ENCODE results near the gene BTG4. TPM values are rescaled to one million over a fixed set of nuclear protein-coding genes. Genes with fewer than 3 reads are reported as not detected.

Gene BTG4
- total RNA-seq, result not detected in 2 replicates

DNA sequence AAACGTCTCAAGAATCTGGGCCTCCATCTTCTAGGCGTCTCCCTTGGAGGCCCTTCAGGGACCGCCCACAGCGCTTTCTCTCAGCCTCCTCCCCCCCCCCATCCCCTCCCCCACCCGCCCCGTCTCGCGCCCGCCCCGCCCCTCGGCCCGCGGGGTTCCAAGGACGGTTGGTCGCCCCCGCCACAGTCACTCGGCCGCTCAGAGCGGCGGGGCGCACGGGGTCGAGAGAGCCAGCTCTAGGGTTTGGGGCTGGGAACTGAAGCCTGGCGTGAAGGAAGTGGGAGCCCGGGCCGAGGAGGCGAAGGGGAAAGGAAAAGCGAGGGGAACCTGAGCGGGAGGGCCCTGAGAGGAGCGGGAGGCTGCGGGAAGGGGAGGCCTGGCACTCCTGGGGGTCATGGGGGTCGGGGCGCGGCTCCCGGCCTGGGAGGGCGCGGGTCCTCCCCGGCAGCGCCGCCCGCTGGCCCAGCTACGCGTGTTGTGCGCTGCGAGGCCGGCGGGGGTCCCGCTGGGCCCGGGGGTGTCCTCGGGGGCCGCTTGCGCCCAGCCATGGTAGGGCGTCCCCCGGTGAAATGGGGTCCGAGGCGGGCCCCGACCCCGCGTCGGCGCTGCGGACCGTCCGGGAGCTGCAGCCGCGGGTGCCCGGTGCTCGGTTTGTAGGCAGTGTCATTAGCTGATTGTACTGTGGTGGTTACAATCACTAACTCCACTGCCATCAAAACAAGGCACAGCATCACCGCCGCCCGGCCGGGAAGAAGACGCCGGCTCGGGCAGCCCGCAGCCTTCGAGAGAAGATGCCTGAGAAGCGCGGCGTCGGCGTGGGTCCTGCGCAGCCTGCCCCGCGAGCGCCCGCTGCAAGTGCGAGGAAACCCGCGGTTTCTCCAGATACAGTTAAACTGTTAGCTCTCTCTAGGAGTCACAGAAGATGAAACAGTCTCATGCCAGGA is at the start of gene BTG4:
Gene BTG4 (minus strand): TSS at position 91 of the 944 bp plus-strand sequence. CDS start 13,610 bp downstream, outside the sequence.
- no peak within 1 kb of the TSS for H3K27ac Mint-ChIP-seq
- H3K4me1 Mint-ChIP-seq, result peaks cover 16% of the 10 kb centered on the region
- DNase-seq (no peak), ATAC-seq (ENCODE audit: low read depth) (peak; percentile 37)
- H3K27me3 Mint-ChIP-seq, result peaks cover 36% of the 10 kb centered on the region
- intact Hi-C loops (cut with micrococcal nuclease), result no loop called here
- ChIA-PET CTCF (no interaction called here), POLR2A (no interaction called here)
- TF ChIP-seq CTCF (IDR thresholded peaks at IDR 0.05), result no peak
- no peaks in the 10 kb centered on the region for H3K36me3 Mint-ChIP-seq (ENCODE audit: low read depth)
- H3K9me3 Mint-ChIP-seq, result no peaks in the 10 kb centered on the region
- H3K4me3 Mint-ChIP-seq, result peak within 1 kb of the TSS; percentile 68

GRCh38 chr11:111561791-111562325 is 49.7 kb upstream of the BTG4 start:
- H3K36me3 Mint-ChIP-seq (ENCODE audit: low read depth), result no peaks in the 10 kb centered on the region
- ATAC-seq (ENCODE audit: low read depth), result no peak
- no peak for TF ChIP-seq CTCF (IDR thresholded peaks at IDR 0.05)
- H3K27me3 Mint-ChIP-seq, result peaks cover 6% of the 10 kb centered on the region
- intact Hi-C loops (cut with micrococcal nuclease), result loop anchor here (5.0 kb wide), 1 partner anchor 280 kb away; no protein-coding TSS in a partner anchor
- no peaks in the 10 kb centered on the region for H3K4me1 Mint-ChIP-seq
- CTCF ChIA-PET, result interaction anchor here (1.5 to 4.4 kb wide), 3 partner anchors 215 to 280 kb away, joined by 3 to 16 read pairs (median 6); no protein-coding TSS in a partner anchor
- peaks cover under 1% of the 10 kb centered on the region for H3K9me3 Mint-ChIP-seq
- no peak overlapping the region for H3K27ac Mint-ChIP-seq
- no peak overlapping the region for H3K4me3 Mint-ChIP-seq
- POLR2A ChIA-PET, result no interaction called here
- no peak for DNase-seq

DNA sequence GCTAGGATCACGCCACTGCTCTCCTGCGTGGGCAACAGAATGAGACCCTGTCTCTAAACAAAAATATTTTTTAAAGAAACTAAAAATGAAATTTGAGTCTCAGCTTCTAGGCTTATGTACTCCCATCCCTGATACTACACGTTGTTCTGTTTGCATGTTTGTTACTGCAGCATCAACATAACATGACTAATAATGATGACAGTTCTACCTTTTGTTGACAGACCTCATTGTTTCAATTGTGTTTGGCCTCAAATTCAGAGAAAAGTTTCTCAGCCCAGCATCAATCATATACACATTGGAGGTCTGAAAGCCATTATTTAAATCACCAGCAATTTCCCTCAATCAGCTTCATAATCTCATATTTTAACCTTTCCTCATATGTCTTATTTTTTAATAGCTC is 49.1 kb upstream of the BTG4 start:
- TF ChIP-seq CTCF (IDR thresholded peaks at IDR 0.05), result no peak
- ChIA-PET POLR2A (no interaction called here), CTCF (interaction anchor here (2.0 to 4.4 kb wide), 2 partner anchors 216 to 281 kb away, joined by 6 to 16 read pairs; no protein-coding TSS in a partner anchor)
- Mint-ChIP-seq H3K4me3 (no peak overlapping the region), H3K27me3 (peaks cover 7% of the 10 kb centered on the region), H3K27ac (no peak overlapping the region), H3K36me3 (ENCODE audit: low read depth) (no peaks in the 10 kb centered on the region), H3K9me3 (peaks cover 5% of the 10 kb centered on the region), H3K4me1 (no peaks in the 10 kb centered on the region)
- DNase-seq, result no peak
- intact Hi-C loops (cut with micrococcal nuclease), result loop anchor here (5.0 kb wide), 1 partner anchor 279 kb away; no protein-coding TSS in a partner anchor
- no peak for ATAC-seq (ENCODE audit: low read depth)

- no peak for ATAC-seq (ENCODE audit: low read depth)
- ChIA-PET CTCF (interaction anchor here (1.7 to 4.4 kb wide), 3 partner anchors 216 to 282 kb away, joined by 6 to 16 read pairs (median 8); no protein-coding TSS in a partner anchor), POLR2A (no interaction called here)
- Mint-ChIP-seq H3K27ac (no peak overlapping the region), H3K4me1 (no peaks in the 10 kb centered on the region), H3K9me3 (peaks cover 5% of the 10 kb centered on the region), H3K36me3 (ENCODE audit: low read depth) (no peaks in the 10 kb centered on the region), H3K27me3 (peaks cover 7% of the 10 kb centered on the region), H3K4me3 (no peak overlapping the region)
- no peak for TF ChIP-seq CTCF (IDR thresholded peaks at IDR 0.05)
- intact Hi-C loops (cut with micrococcal nuclease), result loop anchor here (5.0 kb wide), 1 partner anchor 278 kb away; no protein-coding TSS in a partner anchor
- no peak for DNase-seq
Measured at GRCh38 chr11:111560800-111561199, 48.6 kb upstream of the BTG4 start.

Data from activated B cell treated with CpG ODN at 0.5 μM for 24 hours (primary cell).